HG02642 (cell line): ENCODE data around the gene SHOC1.
A peak's percentile ranks its signal among the peaks of the same experiment; 100 is the strongest.
"Not testable (repeated sequence)": the region's sequence is repeated elsewhere in the genome, so short reads cannot be mapped to it uniquely, and the experiment has no call there.

ENCODE experiments used
- ATAC-seq: cut with Tn5 transposase; IDR thresholded peaks from one replicate; pipeline ENCODE4 v1.9.1; 2021; ENCODE audit warnings: mild to moderate bottlenecking; ENCODE audit not compliant: unreplicated experiment, poor library complexity

The SHOC1 gene

GRCh38 chr9:111806259-111806658 is 11.5 kb upstream of the SHOC1 start:
- no peak for ATAC-seq

DNA sequence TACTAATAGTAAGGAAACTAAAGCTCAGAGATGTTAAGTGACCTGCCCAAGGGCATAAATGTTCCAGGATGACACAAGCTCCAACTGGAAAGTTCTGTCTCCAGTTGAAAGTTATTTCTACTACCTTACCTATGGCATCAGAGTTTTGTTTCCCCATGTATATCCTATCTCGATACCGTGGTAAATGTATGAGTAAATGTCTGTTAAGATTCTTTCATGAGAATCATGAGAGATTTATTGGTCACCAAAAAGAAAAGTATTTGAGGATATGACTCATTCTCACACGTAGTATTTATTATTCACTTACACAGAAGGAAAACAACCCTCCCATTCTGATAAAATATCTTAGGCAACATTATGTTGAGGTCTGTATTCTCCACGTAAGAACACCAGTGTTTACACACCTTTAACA is 11.1 kb upstream of the SHOC1 start:
- ATAC-seq = no peak

GRCh38 chr9:111805262-111805661 is 10.5 kb upstream of the SHOC1 start:
- no peak for ATAC-seq

DNA sequence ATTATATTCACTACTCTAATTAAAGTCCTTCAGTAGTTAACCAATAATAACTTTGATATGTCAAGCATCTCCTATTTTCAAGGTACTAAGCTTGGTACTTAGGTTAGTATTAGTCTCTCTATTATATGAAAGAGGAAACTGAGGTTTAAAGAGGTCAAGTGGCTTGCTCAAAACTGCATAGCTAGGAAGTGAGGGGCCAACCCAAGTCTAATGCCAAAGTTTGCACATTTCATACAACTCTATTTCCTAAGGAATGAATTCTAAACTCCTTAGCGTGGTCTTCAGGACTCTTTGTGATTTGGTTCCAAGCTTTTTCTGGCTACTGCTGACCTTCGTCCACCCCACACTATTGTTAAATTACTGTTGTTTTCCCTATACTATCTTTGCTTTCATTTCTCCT is 9.9 kb upstream of the SHOC1 start:
- ATAC-seq = no peak

DNA sequence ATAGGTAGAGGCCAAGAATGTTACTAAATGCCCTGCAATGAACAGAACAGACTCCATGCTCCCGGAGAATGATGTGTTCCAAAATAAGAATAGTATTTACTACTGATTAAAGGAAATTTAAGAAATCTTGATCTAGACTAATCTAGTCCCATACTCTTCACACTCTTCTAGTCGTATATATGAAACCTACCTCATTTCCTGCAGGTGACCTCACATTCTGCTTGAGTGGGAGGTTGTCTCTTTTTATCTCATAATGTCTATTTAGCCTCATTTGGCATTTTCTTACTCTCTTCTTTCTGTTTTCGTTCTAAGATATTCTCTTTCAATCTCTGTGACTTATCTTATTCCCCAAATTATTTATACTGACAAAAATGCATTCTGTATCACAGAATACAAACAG is 9.2 kb upstream of the SHOC1 start:
- ATAC-seq = no peak

GRCh38 chr9:111799915-111800526 is 5.3 kb upstream of the SHOC1 start:
- ATAC-seq = no peak

- no peak for ATAC-seq
Observed at GRCh38 chr9:111799506-111799905, 4.8 kb upstream of the SHOC1 start.

DNA sequence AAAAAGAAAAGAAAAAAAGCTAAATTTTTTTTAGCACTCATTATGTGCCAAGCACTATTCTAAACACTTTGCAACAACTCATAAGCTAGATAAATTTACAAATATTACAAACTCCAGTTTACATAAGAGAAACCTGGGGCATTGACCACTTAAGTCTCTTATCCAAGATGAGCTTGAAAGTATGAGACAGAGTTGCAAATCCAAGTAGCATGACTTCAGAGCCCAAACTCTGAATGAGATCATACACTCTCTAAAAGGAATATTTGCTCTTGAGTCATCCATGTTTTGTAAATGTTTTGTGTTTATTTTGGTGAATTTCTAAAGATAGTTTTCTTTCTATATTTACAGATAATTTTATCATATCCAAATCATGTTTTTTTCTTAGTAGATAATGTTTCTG is 4.0 kb upstream of the SHOC1 start:
- ATAC-seq = no peak

- no peak for ATAC-seq
Observed at GRCh38 chr9:111795557-111795839, 761 bp upstream of the SHOC1 start.

DNA sequence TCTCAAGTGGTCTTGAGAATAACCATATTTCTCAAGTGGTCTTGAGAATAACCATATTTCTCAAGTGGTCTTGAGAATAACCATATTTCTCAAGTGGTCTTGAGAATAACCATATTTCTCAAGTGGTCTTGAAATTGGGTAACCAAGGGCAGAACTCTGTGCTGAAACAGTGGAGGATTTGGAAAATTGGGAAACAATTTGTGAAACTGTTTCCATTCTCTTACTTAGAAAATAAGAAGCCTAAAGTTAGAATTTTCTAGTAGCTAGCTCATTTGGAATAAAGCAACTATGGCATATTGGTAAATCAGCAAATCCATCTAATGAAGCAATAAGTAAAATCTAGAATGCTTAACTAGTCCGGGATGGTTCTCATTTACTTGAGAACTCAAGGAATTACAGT is 2.9 kb downstream of the SHOC1 start:
- ATAC-seq = not testable (repeated sequence)

- ATAC-seq = no peak
Observed at GRCh38 chr9:111789881-111790280, 4.9 kb downstream of the SHOC1 start.

- ATAC-seq = no peak
Observed at GRCh38 chr9:111783857-111784256, 10.9 kb downstream of the SHOC1 start.

DNA sequence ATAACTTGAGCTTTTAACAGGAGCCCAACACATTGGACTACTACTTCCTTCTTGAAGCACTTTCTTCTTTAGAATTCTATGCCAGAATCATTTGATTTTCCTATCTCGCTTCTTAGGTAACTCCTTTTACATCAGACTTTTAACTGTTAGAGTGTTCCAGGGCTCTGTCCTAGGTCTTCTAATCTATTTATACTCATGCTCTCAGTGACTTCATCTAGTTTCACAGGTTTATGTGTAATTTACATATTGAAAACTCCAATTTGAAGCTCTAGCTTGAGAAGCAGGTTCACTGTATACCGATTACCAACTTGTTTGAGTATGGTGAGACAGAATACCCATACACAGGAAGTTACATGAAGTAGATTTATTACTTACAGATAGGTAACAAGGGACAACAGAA is 11.3 kb downstream of the SHOC1 start:
- ATAC-seq = no peak

GRCh38 chr9:111766066-111766465 is 28.7 kb downstream of the SHOC1 start:
- ATAC-seq = no peak

DNA sequence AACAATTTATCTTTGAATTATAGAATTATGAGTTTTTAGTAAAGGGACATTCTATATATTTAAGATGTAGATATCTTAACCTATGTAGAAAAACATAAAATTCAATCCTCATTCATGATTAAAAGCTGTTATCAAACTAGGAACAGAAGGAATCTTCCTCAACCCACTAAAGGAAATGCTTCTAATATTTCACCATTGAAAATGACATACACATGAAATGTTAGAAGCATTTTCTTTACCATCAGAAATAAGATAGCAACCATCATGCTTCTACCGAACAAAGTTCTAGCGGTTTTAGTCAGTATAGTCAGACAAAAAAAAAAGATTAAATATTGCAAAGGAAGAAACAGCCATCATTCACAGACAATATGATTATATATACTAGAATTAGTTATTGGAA is 32.2 kb downstream of the SHOC1 start:
- no peak for ATAC-seq

DNA sequence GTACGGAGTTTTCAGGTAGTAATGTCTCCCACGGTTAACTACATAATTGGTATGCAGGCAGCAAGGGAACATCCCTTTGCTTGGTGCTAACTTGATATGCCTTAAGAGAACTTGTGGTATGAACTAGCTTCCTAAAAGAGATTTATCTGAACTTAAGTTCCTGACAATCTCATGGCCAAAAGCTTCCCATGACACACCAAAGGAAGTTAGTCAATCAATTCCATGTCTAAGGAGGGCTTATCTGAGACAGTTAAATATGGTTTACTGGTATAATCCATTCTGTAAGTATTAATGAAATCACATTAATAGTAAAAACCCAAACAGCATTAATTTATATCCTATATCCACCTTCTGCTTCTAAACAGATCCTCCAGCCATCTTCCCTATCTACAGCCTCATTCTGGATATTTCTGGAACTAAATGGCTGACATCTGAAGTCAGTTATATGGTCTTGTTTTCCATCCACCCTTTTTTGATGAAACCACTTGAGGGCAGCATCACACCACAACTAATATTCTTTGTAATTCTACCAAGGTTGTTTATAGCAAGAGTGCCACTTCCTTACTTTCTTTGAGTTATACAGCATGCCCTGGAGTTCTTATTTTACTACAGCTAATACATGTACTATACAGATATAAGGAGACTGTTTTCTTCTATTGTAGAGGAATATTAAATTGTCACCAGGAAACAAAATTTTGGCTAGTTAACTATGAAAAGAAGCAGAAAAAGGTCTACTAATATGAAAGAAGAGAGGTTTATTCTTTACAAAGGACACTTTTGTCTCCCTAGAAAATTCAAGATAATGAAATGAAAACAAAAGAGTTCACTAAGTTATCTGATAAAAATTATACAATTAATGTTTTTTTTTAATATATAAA is 34.7 kb downstream of the SHOC1 start:
- ATAC-seq = peak; percentile 58

DNA sequence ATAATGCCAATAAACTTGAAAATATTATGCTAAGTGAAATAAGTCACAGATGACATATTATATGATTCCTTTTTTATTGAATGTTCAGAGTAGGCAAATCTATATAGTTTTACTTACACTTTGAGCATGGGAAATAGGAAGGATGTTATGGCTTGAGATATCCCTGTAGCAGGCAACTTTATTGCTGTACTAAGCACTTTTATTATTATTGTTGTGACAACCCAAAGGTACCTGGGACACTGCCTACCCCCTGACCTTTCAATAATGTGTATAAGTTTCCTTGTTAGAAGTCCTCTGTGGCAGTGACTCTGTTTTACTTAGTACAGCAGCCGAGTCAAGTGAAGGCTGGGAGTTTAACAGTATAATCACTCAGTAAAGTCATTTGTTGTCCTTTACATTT is 39.9 kb downstream of the SHOC1 start:
- ATAC-seq = no peak

- no peak for ATAC-seq
Observed at GRCh38 chr9:111752455-111752854, 42.3 kb downstream of the SHOC1 start.
